Metanephros (tissue), 2 donors: ENCODE data around the gene ARFGEF2. TPM values are rescaled to one million over a fixed set of nuclear protein-coding genes. Genes with fewer than 3 reads are reported as not detected.

Experiments used
- small RNA-seq: library from RNA; depleted of rRNA; stranded (forward); fragments of <200 nt; gene quantifications from one replicate; pipeline ENCODE3, GENCODE V24; 2014; ENCODE audit warnings: low replicate concordance
- total RNA-seq: library from RNA; depleted of rRNA; stranded (reverse); fragments of >200 nt; gene quantifications from one replicate; pipeline ENCODE4 v1.2.3, GENCODE V29; 2014

The ARFGEF2 gene
- 32.9 TPM for total RNA-seq

DNA sequence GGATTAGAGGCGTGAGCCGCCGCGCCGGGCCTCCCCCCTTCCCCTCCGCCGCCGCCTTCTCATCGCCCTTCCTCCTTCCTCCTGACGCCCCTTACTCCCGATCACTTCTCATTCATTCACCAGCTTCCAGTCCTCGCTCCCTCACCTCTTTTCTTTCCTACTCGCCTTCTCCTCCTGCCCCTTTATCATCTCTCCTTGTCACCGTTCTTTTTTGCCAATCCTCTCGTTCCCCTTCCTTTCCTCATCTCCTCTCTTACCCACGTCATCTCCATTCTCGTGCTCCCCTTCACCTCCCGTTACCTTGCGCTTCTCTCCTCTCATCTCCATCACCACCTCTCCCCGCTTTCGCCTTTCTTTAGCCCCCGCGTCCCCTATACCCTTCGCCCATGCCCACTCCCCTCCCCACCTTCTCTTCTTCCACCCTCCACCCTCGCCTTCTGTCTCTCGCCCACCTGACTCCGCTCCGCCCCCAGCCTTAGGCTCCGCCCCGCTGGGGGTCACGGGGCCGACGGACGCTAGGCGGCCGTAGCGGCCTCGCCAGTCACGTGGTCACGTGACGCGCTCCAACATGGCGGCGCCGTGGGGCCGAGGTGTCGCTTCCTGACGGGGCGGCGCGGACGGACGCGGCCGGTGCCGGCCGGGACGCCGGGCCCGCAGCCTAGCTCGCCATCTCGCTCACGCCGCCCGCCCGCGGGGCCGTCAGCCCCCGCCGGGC, at the start of gene ARFGEF2:
Gene ARFGEF2 (plus strand): TSS at position 544 of the 715 bp plus-strand sequence. CDS start 179 bp downstream, outside the sequence.

DNA sequence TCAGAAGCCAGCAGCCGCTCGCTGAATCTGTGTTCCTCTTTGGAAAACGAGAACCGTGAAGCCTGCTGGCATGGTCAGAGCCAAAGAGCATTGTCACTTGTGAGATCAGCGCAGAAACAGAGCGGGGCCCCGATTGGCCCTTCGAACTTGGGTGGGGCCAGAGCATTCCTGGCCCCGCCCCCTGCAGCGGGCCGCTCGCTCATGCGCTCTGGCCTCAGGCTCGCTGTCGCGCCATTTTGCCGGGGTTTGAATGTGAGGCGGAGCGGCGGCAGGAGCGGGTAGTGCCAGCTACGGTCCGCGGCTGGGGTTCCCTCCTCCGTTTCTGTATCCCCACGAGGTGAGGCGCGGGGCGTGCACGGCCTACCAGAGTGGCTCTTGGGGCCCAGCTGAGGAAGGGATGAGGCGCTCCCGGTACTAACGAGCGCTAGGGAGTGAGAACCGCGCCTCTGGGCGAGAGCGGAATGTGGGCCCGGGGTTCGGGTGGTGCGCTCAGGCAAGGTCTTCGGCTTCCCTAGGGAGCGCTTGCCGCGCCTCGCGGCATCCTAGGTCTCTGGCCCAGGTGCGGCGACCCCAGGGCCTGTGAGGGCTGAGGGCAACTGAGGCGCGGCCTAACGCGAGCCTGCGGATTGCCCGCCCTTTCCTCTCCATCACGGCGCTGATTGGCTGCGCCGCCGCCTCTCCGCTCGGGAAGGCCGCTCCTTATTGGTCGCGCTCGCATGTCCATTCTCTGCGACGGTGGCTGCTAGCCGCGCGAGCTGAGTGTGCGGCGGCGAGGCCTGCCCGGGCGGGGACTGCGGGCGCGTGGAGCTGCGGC, 124.8 kb downstream of the ARFGEF2 start, which contains the start of gene CSE1L:
Gene CSE1L (plus strand): TSS at position 226 of the 814 bp plus-strand sequence. CDS start 12,152 bp downstream, outside the sequence.

Small RNA genes lying within 50 kb of the gene (small RNA-seq; reads per million reads assigned to genes)
- not detected for gene SNAP23P1

Other genes with a start within 250 kb of the ARFGEF2 start
- gene PREX1, start 93.7 kb upstream of the ARFGEF2 start, total RNA-seq, result 34.7 TPM
- 70.7 TPM for gene CSE1L, start 124.6 kb downstream of the ARFGEF2 start, total RNA-seq